ENCODE results near the gene USF3.

The USF3 gene

DNA sequence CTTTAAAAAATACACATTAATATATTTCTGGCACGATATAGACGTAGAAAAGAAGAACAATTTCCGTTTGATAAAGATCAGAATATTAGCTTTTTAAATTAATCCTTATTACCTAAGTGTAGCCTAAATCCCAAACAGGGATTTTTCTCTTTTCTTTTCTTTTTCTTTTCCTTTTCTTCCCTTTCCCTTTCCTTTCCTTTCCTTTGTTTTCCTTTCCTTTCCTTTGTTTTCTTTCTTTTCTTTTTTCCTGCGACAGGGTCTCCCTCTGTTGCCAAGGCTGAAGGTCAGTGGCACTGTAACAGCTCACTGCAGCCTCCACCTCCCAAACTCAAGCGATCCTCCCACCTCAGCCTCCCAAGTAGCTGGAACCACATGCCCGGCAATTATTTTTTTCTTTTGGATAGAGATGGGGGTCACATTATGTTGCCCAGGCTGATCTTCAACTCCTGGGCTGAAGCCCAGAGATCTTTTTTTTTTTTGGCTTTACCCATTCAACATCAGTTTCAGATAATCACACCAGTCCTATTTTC lies 1.8 kb upstream of the USF3 start:
- DNase-seq, result no peak

DNA sequence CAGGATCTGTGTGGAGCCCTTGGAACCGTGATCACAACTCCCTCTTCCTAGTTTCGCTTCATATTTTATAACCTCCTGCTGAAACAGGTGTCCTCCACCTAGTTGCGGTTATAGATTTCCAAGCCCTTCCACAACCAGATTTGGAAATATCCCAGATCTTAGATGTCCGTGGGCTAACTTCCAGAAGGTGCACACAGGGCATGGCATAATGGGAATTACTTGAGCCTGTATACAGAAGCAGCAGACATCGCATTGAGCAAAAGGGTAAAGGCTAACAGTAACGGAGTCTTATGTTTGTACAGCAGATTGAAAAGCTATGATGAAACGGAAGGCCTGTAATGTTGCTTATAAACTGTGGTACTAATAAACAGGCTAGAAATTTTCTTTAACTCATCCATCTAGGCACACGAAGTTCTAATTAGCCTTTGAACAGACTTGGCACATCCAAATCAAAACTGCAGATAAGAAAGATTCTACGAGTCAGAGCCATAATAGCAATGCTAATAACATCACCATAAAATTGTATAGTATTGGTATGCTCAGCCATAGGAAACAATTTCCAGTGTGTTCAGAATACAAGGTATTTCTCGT lies 1.2 kb upstream of the USF3 start:
- peak; percentile 3 for DNase-seq

DNA sequence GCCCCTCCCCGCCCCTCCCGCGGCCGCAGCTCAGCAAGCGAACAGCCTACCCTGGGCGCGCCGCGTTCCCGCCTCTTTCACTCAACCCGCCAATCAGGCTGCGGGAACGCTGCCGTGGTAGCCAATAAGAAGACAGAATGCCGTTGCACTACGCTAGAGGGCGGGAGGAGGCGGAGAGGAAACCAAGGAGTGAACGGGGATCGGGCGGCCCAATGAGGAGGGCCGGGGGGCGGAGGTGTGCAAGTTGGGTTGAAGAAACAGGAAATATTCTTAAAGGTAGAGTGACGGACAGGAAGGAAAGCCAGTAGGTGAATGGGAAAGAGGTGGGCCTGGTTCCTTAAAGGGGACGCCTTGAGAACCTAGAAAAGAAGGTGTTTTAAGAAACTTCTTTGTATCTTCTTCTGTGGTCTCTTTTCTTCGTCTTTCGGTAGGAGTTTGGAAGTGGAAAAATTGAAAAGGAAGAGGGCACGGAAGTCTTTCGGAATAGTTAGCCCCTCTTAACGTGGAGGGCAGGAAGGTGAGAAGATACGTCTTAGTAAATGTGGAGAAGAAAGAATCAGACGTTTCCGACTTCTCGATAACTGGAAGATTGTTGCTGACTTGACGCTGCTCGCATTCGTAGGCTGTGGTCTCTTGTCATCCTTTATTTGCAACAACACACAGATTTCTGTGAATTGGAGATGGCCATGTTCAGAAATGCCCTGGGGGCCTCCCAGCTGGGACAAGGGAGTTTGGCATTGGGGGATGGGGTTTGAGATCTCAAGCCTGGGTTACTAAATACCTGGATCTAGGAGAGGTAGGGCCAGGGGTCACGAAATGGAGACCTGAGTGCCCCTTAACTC lies 437 bp upstream of the USF3 start:
- DNase-seq, result peak; percentile 100

DNA sequence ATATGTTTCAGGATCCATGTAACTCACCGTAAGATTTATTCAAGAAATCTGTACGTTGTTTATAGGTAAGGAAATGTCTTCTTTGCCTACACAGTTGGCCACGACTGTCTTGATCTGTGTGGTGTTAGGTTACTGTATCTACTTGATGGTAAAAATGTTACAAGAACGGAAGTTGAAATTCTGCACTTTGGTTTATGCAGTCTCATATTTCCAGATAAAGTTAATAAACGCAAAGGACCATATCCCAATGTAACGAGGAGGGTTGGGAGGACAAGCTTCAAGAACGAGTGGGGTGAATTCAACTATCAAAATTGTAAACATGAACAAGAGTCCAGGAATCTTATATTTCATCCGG lies 1.0 kb downstream of the USF3 start:
- no peak for DNase-seq

DNA sequence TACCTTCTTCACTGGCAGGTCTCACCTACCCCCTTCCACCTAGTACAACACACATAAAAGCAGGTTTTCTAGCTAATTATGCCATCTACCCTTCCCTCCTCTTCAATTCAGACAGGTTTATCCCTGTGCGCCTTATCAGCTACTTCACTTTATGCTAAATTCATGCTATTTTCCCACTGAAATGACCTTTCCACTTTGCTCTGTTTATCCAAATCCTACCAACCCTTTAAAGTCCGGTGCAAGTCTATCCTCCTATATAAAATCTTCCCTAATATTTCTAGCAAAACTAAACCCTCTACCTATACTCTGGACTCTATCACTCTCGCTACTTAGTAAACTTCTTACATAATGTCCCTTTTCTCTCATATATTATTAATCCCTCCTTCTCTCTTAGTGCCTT lies 6.0 kb downstream of the USF3 start:
- DNase-seq, result no peak

DNA sequence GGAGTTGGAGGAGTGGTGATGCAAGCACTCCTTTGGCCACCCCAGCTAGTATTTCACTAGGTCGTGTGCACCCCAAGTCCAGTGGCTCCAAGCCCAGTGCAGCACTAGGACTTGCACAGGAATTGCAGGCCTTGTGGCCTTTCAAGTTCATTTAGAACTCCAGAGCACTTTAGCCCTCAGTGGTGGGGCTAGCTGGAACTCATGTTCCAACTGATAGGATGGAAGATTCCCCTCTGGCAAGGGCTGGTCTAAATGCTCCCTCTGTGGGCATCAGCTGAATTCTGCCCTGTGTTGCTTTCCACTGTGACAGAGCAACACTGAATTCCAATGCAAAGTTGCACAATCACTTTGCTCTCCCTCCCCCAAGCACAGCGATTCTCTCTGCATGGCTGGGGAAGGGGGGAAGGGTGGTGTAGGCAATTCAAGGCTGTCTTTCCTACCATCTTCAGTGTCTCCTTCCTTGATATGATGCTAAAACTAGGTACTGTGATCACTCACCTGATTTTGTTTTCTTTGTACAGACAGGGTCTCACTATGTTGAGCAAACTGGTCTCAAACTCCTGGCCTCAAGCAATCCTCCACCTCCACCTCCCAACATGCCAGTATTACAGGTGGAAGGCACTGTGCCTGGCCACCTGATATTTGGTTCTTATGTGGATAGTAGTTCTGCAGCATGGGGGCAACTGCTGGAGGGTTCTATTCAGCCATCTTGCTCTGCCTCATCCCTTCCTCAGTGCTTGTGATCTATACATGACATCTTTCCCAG lies 10.3 kb downstream of the USF3 start:
- no peak for DNase-seq

DNA sequence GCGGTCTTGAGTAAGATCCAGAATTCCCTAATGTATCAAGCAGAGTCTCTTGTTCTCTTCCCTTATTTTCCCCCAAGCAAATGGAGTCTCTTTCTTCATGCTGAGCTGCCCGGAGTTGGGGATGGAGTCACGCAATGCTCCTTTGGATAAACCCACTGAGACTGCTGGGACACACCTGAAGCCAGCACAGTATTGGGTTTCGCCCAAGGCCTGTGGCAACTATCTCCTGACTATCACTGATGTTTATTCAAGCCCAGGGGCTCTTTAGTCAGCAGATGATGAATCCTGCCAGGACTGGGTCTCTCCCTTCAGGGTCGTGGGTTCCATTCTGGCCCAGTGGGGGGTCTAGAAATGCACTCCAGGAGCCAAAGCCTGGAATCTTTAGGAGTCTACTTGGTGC lies 11.3 kb downstream of the USF3 start:
- no peak for DNase-seq

DNA sequence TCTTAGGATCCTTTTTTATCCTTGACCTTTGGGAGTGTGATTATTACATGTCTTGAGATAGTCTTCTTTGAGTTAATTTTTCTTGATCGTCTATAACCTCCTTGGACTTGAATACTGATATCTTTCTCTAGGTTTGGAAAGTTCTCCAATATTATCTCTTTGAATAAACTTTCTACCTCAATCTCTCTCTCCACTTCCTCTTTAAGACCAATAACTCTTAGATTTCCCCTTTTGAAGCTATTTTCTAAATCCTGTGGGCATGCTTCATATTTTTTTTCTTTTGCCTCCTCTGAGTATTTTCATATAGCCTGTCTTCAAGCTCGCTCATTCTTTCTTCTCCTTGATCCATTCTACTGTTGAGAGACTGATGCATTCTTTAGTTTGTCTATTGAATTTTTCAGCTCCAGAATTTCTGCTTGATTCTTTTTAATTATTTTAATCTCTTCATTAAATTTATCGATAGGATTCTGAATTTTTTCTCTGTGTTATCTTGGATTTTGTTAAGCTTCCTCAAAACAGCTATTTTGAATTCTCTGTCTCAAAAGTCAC lies 12.1 kb downstream of the USF3 start:
- no peak for DNase-seq

DNA sequence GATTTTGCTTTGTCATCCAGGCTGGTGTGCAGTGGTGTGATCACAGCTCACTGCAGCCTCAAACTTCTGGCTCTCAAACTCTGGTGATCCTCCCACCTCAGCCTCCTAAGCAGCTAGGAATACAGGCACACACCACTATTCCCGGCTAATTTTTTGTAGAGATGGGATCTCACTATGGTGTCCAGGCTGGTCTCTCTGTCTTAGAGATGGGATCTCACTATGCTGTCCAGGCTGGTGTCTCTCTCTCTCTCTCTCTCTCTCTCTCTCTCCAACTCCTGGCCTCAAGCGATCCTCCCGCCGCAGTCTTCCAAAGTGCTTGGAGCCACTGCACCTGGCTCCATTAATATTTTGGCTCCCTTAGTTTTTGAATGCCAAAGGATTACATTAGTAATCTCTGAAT lies 17.7 kb downstream of the USF3 start:
- no peak for DNase-seq

DNA sequence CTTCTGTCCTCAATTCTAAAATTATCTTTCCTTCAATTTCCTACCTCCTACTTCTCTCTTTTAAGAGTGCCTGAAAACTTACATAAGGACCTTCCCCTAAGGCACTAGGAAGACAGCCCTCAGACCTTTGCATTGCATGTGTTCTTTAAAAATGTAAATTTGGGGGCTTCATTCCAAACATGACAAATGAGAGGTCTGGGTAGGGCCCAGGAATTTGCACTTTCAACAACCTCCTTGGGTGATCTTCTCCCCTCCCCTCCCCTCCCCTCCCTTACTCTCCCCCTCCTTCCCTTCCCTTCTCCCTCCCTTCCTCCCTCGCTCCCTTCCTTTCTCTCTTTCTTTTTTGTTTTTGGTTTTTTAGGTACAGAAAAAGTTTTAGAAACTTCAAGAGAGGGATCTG lies 18.7 kb downstream of the USF3 start:
- DNase-seq, result no peak

DNA sequence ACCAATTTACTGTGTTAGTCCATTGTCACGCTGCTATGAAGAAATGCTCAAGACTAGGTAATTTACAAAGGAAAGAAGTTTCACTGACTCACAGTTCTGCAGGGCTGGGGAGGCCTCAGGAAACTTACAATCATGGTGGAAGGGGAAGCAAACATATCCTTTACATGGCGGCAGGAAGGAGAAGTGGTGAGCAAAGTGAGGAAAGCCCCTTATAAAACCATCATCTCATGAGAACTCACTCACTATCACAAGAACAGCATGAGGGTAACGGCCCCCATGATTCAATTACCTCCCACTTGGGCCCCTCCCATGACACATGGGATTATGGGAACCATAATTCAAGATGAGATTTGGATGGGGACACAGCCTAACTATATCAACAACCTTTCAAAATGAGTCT lies 20.2 kb downstream of the USF3 start:
- no peak for DNase-seq

DNA sequence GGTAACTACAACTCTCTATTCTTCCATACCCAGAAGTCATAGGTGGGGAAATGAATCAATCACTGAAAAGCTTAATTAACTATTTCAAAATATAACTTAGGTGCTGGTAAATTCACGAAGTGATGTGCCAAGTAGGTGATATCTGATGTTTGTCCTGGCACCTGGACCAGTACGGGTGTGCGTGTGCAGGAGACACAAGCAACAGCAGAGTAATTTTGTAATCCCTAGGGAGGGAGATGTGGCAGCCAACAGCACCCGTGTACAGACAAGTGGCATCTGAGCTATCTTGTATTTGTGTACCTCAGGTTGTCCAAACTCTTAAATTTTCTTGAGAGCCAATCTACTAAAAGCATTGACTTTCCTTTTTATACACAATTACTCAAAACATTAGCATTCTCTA lies 22.8 kb downstream of the USF3 start:
- no peak for DNase-seq

DNA sequence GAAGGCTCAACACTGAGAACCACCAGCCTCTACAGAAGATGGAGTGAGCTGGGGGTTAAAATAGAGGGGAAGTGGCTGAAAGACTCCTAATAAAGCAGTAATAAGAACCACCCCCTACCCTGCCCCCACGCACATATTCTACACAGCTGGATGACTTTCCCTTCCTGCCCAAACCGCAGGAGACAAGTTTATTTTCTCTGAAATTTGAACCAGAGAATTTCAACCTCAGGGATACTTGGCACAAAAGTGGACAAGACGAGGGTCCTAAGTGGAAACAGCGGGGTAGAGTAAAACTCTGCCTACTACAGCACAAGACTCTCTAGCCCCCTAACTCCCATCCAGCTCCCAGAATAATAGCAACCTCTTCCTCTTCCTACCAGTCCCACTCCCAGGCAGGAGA lies 28.4 kb downstream of the USF3 start:
- DNase-seq, result no peak

DNA sequence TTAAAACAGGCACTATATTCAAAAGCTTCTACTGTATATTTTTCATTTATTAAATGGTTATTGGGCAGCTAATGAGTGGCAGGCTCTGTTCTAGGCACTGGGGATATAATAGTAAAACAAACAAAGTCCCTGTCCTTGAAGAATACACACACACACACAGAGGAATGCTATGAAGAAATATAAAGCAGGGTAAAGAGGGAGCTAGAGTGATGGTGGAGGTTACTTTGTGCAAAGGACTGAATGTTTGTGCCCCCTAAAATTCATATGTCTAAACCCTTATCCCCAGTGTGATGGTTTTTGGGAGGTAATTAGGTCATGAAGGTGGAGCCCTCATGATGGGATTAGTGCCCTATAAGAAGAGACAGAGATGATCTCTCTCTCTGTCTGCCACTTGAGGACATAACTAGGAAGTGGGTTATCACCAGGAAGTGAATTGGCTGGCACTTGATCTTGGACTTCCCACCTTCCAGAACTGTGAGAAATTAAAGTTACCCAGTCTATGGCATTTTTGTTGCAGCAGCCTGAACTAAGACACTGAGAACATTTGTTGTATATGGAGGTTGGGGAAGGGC lies 31.8 kb downstream of the USF3 start:
- no peak for DNase-seq

DNA sequence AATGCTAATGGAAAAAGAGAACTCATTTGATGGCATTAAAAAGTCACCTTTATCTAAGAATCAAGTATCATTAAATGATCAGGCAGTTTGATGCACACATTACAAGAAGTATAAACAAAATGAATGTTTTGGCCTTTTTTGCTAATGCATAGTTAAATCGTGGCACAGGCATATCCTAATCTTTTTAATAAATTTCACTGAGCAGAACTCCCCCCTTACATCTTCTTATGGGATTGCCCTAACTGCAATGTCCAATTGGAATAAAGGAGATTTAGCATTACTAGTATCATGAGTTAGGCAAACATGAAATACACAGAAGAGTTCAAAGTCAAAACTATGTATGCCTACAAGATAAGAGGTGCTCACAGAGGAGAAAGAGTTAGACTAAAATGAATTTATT lies 32.7 kb downstream of the USF3 start:
- no peak for DNase-seq

DNA sequence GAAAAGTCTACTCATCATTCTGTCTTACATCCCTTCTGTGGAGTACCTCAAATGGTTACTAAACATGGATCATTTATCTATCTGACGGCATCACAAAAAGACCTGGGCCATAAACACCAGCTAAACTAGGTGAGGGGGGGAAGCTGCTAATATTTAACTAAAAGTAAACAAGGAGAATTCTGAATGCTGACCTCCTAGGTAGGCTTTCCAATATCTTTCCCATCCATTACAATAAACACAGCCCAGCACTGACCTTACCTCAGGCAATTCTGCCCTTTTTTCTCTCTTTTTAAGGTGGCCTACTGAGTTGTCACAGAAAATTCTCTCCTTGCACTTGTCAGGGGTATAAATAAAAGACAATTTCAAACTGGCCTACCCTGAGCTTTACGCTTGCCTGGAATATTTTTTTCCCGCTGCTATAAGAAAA lies 33.1 kb downstream of the USF3 start:
- DNase-seq, result no peak

DNA sequence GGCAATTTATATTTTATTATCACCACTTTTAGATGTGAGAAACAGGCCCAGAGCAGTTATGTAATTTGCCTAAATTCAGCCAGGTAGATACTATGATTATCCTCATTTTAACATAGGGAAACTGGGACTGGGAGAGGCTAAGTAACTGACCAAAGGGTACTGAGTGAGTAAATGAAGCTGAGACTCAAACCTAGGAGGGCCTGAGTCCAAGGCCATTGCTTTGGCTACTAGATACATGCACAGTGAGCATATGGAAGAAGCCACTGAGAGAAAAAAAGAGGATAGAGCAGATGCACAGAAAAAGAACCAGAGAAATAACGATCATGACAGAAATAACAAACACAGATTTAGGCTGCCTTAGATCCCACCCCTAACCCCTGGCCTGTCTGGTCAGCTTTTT lies 33.6 kb downstream of the USF3 start:
- DNase-seq, result no peak

DNA sequence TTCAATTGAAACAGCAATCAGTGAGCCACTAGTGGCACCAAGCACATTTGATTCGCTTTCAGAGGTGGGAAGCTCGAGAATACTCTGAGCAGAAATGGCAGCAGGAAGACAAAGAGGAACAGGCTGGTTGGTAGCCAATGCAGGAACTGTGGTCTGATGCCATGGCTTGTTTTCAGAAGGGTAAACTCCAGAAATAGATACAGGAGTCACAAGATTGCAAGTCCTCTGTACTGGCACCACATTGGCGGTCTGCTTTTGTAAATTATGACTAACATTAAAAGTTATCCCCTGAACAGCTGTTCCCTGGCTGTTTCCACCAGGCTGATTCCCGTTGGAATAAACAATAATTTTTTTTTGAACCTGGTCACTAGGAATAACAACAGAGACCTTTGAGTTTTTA lies 35.5 kb downstream of the USF3 start:
- DNase-seq, result no peak

DNA sequence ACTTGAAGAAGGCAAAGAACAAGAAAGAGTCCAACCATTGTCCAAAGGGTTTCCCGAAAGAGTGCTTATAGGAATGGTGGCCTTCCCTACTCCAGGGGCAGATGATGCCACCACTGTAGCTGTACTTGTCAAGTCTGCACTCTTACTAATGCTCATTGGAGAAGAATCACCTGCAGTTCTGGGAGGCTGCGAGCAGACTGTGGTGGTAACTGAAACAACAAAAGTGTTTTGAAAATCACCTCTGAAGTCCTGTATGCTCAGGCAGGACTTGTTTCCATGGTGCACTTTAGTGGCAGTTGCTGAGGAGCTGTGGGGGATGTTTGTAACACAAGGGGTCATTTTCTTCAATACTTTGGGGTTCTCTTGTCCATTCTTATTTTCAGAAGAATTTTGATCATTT lies 36.0 kb downstream of the USF3 start:
- no peak for DNase-seq

DNA sequence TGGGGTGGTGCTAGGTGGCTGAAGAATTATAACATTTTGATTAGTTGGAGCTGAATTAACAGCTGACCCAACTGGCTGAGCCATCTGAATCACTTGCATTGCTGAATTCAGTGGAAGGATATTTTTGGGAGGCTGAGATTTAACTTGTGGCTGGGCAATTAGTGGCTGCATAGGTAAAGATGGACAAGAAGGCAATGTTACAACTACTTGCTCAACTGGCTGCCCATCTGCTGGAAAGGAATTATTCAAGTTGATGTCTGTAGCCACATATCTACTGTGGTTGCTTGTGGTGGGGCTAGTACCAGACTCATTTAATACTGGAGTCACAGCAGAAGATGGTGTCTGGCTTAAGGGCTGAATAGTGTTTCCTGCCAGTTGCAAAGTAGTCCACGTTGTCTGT lies 36.4 kb downstream of the USF3 start:
- no peak for DNase-seq

DNA sequence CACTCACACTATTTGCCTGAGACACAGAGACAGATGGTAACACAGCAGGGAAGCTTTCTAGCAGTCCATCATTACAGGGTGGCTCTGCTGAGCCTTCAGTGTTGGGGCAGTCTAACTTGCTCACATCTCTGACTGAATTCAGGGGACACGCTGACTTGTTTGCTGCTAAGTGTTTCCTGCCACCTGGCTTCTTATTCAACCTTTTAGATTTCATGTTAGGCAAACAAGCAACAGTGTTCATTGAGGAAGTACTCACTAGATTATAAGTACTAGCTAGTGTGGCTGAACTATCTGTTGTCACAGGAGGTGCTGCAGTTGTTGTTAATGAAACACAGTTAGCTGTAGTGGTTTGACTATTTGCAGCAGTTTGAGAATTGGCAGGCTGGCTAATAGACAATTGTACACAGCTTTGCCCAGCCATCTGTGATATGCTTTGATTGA lies 37.3 kb downstream of the USF3 start:
- DNase-seq, result no peak

DNA sequence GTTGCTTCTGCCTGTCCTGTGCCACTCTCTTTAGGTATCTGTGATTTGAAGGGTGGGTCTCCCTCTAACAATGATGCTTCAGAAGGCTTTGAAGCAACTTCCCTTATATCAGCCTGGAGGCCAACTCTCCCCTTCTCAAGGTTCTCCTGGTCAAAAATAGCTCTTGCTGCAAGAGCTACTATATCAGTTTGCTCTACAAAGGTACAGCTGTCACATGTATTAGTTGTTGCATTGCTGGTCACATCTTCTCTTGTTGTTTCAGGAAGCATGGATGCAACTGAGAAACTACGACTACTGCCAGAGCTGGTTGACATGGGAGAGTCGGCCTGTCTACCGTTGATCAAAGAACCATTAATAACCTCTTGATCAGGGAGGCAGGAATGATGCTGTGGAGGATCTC lies 38.3 kb downstream of the USF3 start:
- no peak for DNase-seq

DNA sequence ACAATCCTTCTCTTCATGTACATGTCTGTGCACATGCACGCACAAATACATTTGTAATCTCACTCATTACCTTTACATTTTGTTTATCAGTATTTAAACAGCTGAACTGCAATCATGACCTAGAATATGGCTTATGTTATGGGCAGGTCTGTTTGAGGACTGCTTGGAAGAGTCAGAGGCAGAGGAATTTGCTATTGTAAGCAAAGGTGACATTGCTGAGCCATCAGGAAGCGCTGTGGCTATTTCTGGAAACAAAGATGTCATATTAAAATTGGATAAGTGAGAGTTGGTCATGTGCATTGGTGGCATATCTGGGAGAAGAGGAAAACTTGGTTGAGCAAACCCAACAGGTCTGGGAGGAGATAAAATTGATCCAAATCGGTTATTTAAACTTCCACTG lies 41.6 kb downstream of the USF3 start:
- no peak for DNase-seq

Measured in CD4-positive, alpha-beta T cell treated with Interleukin-4 for 4 hours (primary cell).